ENCODE results near the gene PDE10A.

Gene PDE10A

GRCh38 chr6:165653607-165654006, 9.4 kb downstream of the PDE10A start:
- DNase-seq = no peak

- no peak for DNase-seq
Measured at GRCh38 chr6:165653196-165653595, 9.8 kb downstream of the PDE10A start.

GRCh38 chr6:165652766-165653165, 10.3 kb downstream of the PDE10A start:
- no peak for DNase-seq

DNA sequence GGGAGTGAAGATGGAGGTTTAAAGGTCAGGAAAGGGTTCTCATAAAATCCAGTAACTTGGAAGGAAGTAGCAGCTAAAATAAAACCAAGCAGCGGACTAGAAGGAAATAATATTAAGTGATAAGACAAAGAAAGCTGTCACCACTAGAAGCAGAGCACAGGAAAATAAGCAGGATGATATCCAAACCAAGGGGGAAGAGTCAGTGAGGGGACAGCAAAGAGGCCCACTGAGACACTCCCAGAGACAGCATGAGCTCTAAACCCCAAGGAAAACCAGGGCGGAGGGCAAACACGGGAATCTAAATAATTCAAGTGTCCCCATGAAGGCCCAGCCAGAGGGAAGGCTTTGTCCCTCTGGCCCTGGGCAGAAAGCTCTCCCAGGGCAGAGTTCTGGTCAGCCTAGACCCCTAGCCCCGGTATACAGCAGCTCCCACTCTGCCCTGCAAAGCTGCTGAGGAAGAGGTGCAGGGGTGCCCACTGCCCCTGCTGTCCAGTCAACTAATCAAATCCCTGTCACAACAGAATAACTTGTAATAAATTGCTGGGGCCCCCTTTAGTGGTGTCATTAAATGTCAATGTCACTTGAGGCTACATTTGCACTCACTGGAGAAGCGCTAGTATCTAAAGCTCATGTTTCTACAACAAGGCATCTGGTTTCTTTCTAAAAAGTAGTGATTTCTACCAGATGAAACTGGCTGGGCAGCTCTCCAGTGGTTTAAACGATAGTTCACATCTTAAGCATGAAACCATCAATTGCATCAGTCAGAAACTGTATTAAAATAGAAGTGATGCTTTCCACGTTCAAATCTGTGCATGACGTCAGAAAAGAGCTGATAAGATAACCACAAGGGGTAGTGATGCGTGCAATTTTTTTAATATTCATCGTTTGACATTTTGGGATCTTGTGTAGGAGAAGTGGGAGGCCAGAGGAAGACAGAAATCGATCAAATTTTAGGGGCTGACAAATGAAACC, 13.6 kb downstream of the PDE10A start:
- no peak for DNase-seq

DNA sequence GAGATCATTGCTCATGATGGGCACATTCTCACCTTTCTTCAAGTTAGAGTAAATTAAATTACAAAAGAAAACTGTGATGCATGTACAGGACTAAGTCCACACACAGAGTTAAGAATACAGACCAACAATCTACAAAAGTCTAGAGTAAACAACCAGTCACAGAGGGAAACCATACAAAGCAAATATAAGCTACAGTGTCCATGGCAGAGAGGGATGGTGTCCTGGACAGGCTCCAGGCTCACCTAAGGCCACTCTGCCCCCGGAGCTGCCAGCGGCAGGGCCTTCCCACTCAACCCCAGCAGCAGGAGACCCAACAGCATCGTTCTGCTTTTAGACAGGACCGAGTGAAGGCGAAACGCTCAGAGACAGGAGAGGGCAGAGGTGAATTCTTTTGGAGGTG, 16.0 kb downstream of the PDE10A start:
- no peak for DNase-seq

- DNase-seq = no peak
Measured at GRCh38 chr6:165645919-165646318, 17.1 kb downstream of the PDE10A start.

DNA sequence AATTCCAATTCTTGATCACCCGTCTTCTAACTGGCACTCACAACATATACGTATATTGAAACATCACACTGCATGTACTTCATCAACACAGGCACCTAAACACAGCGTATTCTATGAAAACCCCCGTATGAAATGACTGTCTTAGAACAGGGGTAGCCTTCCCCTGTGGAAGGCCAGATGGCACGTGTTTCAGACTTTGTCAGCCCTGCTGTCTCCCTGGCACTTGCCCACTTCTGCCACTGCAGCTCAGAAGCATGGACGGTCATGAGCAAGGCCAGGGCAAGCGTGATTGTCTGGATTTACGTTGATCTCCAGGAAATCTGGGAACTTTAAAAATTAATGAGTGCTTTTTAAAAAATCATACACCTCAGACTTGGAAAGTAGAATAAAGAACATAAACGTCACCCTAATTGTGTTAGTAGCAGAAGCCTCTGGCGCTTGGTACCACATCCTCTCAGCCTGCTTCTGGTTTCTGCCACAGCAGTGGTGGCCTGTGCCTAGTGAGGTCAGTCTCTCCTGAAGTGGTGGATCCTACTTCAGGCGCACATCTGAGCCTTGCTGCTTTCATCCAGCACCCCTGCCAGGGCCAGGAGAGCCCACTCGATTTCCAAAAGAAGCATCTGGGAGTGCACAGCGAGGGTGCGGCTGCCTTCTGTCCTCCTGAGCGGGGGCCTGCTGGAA, 18.3 kb downstream of the PDE10A start:
- DNase-seq = no peak

DNA sequence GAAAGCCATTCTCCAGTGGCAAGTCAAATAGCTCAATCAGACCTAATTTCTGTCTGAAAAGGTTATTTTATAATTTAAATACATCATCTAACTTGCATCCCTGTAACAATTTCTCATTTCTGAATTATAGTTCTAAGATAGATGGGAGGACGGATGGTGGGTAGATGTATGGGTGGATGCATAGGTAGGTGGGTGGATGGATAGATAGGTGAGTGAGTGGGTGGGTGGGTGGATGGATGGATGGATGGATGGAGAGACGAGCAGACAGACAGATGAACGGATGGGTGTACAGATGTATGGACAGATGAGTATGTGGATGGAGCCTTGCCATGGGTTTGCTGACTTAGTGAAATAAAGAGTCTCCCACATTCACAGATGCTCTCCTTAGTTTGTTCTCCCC, 20.0 kb downstream of the PDE10A start:
- DNase-seq = no peak

- no peak for DNase-seq
Measured at GRCh38 chr6:165641672-165642156, 21.3 kb downstream of the PDE10A start.

- no peak for DNase-seq
Measured at GRCh38 chr6:165640806-165641205, 22.2 kb downstream of the PDE10A start.

GRCh38 chr6:165638530-165638929, 24.5 kb downstream of the PDE10A start:
- no peak for DNase-seq

DNA sequence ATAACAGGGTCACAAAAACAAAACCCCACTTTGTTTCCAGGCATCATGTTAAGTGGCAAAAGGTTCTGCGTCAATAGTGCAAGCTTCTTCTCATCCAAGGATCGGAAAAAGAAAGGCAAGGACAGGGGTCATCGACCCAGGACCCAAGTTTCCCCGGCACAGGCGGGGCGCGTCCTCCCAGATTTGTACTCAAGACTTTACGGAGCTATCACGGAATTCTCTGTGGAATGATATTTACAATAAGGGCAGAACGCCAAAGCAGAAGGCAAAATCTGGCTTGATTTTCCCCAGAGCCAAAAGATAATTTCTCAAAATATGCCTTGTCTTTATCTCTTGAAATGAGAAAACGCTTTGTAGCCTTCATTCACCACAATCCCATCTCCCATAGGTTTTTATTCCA, 25.5 kb downstream of the PDE10A start:
- no peak for DNase-seq

DNA sequence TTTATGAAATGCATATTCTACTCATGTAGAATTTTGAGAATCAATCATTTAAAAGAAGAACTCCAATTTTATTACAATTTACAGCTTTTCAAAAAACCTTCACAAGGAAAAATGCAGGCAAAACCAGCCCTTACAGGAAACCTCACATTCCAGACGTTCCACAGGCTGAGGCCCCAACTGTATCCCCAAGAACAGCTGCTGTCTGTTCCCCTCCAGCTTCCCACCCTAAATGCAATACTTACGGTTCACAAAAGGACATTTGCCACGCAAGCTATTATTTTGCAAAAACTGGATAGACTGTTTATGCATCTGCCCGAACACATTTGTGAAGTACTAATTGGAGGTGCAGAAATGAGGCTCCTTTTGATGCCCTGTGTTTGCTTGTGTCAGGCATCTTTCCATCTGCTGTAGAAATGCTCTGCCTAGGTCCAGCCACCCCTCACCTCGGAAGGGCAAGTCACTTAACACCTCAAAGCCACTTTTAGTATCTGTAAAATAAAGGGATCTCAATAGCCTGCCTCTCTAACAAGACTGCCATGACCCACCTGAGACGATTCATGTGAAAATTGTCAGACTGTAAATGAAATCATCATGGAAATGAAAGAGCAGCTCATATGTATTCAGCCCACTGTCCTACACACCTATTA, 26.5 kb downstream of the PDE10A start:
- DNase-seq = no peak

DNA sequence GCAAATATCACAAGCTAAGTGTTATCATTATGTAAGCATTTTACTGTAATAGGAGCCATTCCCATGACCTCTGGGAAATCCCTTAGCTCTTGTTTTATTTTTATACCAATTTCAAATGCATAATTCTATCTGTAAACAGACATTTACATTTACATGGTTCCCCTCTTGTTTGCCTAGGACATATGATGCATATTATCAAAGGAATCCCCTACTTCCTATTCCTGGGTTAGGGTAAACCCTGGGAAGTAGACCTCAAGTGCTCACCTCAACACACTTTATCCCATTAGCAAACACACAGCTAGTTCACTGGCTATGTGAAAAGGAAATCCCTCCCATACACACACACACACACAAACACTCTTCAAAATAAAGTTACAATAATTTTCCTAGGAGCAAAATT, 27.1 kb downstream of the PDE10A start:
- no peak for DNase-seq

DNA sequence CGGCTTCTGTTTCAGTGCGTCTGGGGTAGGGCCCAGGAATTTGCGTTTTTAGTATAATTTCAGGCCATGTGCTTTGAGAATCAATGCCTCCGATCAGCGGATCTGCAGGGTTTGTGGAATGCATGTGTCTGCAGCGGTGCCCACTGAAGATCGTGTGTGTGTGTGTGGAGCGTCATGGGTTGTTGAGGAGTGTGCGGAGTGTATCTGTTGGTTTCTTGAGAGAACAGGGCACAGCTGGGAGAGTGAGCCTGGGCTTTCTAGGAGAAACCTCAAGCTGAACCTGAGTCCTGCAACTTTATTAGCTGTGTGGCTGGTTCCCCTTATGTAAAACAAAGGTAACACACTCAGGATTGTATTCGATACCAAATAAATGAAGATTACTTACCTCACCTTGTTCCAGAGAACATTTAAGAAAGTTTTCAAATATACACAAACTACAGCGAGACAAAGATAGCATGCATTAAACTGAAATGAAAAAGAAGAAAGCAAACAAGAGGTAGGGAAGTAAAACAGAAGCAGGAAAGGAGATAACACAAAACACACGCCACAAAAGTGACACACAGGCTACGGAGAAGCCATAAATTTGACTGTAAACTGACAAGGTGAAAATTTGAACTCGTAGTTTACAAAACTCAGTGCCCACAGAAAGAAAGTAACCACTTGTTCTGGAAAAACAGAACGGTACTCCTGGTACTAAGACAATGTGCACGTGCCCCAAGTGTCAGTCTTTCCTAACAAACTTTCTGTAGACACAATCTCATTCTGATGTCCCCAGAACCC, 28.8 kb downstream of the PDE10A start:
- no peak for DNase-seq

- no peak for DNase-seq
Measured at GRCh38 chr6:165632194-165632593, 30.8 kb downstream of the PDE10A start.

- no peak for DNase-seq
Measured at GRCh38 chr6:165630544-165630953, 32.5 kb downstream of the PDE10A start.

DNA sequence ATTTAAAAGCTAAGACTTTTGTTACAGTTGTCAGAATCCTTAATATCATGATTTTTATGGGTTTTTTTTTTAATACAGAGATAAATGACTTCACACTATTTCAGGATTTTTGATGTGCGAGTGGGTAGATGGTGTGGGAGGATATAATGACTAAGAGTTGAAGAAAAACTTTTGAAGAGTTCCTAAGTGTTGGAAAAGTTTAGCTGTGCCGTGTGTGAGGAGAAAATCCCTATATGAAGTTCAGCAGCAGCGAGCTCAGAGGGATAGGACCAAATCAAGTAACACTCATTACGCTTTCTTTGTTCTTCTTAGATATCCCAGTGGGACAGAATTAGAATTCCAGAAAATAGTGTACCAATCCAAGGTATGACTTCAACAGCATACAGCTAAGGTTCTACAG, 34.1 kb downstream of the PDE10A start:
- DNase-seq = no peak

- DNase-seq = no peak
Measured at GRCh38 chr6:165627366-165627765, 35.7 kb downstream of the PDE10A start.

- DNase-seq = no peak
Measured at GRCh38 chr6:165626711-165627110, 36.3 kb downstream of the PDE10A start.

DNA sequence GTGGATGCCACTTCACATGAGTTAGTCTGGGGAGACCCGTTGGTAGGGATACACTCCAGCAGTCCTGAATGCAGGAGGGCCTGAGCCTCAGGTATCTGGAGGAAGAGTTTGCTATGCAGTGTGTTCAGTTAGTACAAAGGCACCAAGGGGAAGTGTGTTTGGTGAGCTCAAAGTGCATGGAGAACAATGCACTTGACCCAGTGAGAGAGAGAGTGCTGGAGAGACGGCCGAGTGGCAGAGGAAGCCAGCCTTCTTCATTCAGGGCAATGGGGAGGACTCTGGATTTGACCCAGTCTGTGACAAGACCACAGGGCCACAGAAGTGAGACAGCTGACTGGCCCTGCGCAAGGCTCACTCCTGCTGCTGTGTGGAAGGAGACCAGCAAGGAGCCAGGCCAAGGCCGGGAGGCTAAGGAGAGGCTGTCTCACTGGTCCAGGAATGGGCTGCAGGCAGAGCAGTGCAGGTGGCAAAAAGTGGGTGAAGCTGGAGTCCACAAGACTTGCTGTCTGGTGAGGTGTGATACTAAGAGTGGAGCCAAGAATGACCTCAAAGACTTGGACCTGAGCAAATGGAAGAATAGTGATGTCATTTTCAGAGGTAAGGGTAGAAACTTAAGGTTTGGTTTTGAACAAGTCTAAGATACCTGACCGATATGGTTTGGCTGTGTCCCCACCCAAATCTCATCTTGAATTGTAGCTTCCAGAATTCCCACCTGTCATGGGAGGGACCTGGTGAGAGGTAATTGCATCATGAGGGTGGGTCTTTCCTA, 38.0 kb downstream of the PDE10A start:
- no peak for DNase-seq

DNA sequence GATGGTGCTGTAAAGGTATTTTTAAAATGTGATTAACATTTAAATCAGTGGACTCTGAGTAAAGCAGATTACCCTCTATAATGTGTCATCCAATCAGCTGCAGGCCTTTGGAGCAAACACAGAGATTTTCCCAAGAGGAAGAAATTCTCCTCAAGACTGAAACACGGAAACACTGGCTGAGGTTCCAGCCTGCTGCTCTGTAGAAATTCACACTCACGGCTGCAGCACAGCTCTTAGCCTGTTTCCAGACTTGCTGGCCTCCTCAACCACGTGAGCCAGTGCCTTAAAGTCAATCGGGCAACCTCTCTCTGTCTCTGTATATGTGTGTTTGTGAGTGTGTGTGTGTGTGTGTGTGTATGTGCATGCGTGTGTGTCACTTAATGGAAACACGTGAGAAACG, 41.1 kb downstream of the PDE10A start:
- no peak for DNase-seq

All from 8988T (cell line).